SK-N-MC (cell line): ENCODE data around the gene RALGAPA2.

ENCODE experiments used
- EZH2 ChIP-seq: fragments of 200-600 bp; sonication (generic); IDR thresholded peaks from one replicate; pipeline ENCODE4 v1.6.1; 2017; ENCODE audit warnings: antibody characterized with exemption
- FOXP2 ChIP-seq: optimal IDR thresholded peaks from 2 replicates; pipeline ENCODE3; 2011; ENCODE audit warnings: mild to moderate bottlenecking, moderate library complexity; ENCODE audit not compliant: insufficient read depth; ENCODE audit errors: extremely low read length, control extremely low read depth
- POLR2AphosphoS5 ChIP-seq: IDR thresholded peaks from 2 replicates; pipeline ENCODE4 v1.6.1; 2012; ENCODE audit warnings: mild to moderate bottlenecking, low read depth, low read length, borderline replicate concordance

DNA sequence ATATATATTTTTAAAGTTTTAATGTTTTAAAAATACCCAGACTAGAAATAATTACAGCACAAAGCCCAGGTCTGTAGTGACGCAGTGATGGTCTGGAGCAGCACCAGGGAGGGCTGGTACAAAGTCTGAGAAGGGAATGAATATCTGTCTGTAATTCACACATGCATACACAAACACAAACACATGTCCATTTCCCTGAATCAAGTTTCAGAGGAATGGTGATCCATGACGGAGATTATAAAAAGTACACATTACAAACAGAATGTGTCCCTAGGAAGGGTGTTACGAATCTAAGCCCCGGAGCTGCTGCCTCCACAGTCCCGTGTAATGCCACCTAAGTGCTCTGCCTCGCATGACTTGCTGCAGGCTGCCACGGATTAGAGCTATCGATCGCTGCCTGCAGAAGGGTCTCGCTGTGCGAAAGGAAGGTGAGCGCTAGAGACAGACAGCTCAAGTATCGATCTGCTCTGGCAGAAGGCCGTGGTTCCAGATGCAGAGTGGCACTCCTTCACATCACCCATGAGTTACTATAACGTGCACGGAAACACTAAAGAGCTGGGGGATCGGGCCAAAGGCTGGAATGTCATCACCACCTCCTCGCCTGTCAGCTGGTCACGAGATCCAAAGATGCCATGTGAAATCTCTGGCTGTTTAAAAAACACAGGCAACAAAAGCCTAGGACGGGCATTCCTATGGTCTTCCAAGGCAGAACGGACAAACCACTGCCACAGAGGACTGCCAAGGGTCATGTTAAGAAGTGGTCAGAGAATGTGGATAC lies 257.4 kb downstream of the RALGAPA2 start:
- no peak for TF ChIP-seq POLR2AphosphoS5
- no peak for TF ChIP-seq FOXP2
- TF ChIP-seq EZH2: no peak
